NCI-H2196 (cell line): ENCODE results near the gene ADGRG3.
"Not testable (repeated sequence)": the region's sequence is repeated elsewhere in the genome, so short reads cannot be mapped to it uniquely, and the experiment has no call there.

ENCODE experiments used
- DNase-seq: peaks from one replicate; lab custom pipeline; 2025; ENCODE audit not compliant: unreplicated experiment; lab: John Stamatoyannopoulos, UW

Gene ADGRG3

GRCh38 chr16:57712569-57712968 is 44.5 kb downstream of the ADGRG3 start:
- DNase-seq, result not testable (repeated sequence)

GRCh38 chr16:57713596-57713995 is 45.5 kb downstream of the ADGRG3 start:
- DNase-seq, result no peak

- no peak for DNase-seq
These were observed 45.9 kb downstream of the ADGRG3 start for GRCh38 chr16:57714047-57714446.

- peak; percentile 35 for DNase-seq
These were observed 52.1 kb downstream of the ADGRG3 start for GRCh38 chr16:57720142-57720575.

GRCh38 chr16:57721356-57722209 is 53.5 kb downstream of the ADGRG3 start:
- DNase-seq, result no peak

GRCh38 chr16:57722210-57722499 is 54.0 kb downstream of the ADGRG3 start:
- no peak for DNase-seq

- no peak for DNase-seq
These were observed 54.5 kb downstream of the ADGRG3 start for GRCh38 chr16:57722651-57723050.

GRCh38 chr16:57723170-57723569 is 55.1 kb downstream of the ADGRG3 start:
- no peak for DNase-seq

GRCh38 chr16:57724531-57724930 is 56.4 kb downstream of the ADGRG3 start:
- no peak for DNase-seq

- no peak for DNase-seq
These were observed 57.0 kb downstream of the ADGRG3 start for GRCh38 chr16:57725151-57725550.

GRCh38 chr16:57725554-57725953 is 57.4 kb downstream of the ADGRG3 start:
- DNase-seq, result no peak

- no peak for DNase-seq
These were observed 57.9 kb downstream of the ADGRG3 start for GRCh38 chr16:57725976-57726375.

GRCh38 chr16:57726433-57726947 is 58.4 kb downstream of the ADGRG3 start:
- no peak for DNase-seq

GRCh38 chr16:57727610-57728009 is 59.5 kb downstream of the ADGRG3 start:
- no peak for DNase-seq

- DNase-seq, result no peak
These were observed 60.5 kb downstream of the ADGRG3 start for GRCh38 chr16:57728336-57729181.

- no peak for DNase-seq
These were observed 61.0 kb downstream of the ADGRG3 start for GRCh38 chr16:57729182-57729484.

GRCh38 chr16:57729852-57730251 is 61.7 kb downstream of the ADGRG3 start:
- not testable (repeated sequence) for DNase-seq

GRCh38 chr16:57730771-57731730 is 62.9 kb downstream of the ADGRG3 start:
- DNase-seq, result no peak

- no peak for DNase-seq
These were observed 63.9 kb downstream of the ADGRG3 start for GRCh38 chr16:57732037-57732436.

GRCh38 chr16:57732714-57733113 is 64.6 kb downstream of the ADGRG3 start:
- DNase-seq, result no peak

GRCh38 chr16:57734308-57734924 is 66.3 kb downstream of the ADGRG3 start:
- DNase-seq, result no peak
